ENCODE measurements around the gene NMNAT2.
"Not testable (repeated sequence)": the region's sequence is repeated elsewhere in the genome, so short reads cannot be mapped to it uniquely, and the experiment has no call there.

The NMNAT2 gene

GRCh38 chr1:183251959-183252450, 166.2 kb downstream of the NMNAT2 start:
- no peak for DNase-seq

- no peak for DNase-seq
These were observed 166.8 kb downstream of the NMNAT2 start for GRCh38 chr1:183251101-183251958.

GRCh38 chr1:183249941-183250452, 168.2 kb downstream of the NMNAT2 start:
- DNase-seq: no peak

- DNase-seq: no peak
These were observed 169.0 kb downstream of the NMNAT2 start for GRCh38 chr1:183248989-183249691.

GRCh38 chr1:183247931-183248330, 170.2 kb downstream of the NMNAT2 start:
- no peak for DNase-seq

GRCh38 chr1:183247484-183247883, 170.7 kb downstream of the NMNAT2 start:
- DNase-seq: no peak

GRCh38 chr1:183247066-183247465, 171.1 kb downstream of the NMNAT2 start:
- no peak for DNase-seq

- DNase-seq: no peak
These were observed 171.7 kb downstream of the NMNAT2 start for GRCh38 chr1:183246436-183246835.

GRCh38 chr1:183245357-183245756, 172.8 kb downstream of the NMNAT2 start:
- DNase-seq: no peak

GRCh38 chr1:183244466-183244865, 173.7 kb downstream of the NMNAT2 start:
- no peak for DNase-seq

GRCh38 chr1:183243161-183244050, 174.8 kb downstream of the NMNAT2 start:
- DNase-seq: no peak

- no peak for DNase-seq
These were observed 175.6 kb downstream of the NMNAT2 start for GRCh38 chr1:183242556-183242955.

- no peak for DNase-seq
These were observed 176.7 kb downstream of the NMNAT2 start for GRCh38 chr1:183241471-183241870.

GRCh38 chr1:183240853-183241252, 177.3 kb downstream of the NMNAT2 start:
- not testable (repeated sequence) for DNase-seq

GRCh38 chr1:183240526-183240825, 177.7 kb downstream of the NMNAT2 start:
- no peak for DNase-seq

- no peak for DNase-seq
These were observed 178.2 kb downstream of the NMNAT2 start for GRCh38 chr1:183239793-183240525.

- DNase-seq: no peak
These were observed 178.9 kb downstream of the NMNAT2 start for GRCh38 chr1:183239220-183239742.

GRCh38 chr1:183238071-183238470, 180.1 kb downstream of the NMNAT2 start:
- DNase-seq: no peak

GRCh38 chr1:183237046-183237445, 181.1 kb downstream of the NMNAT2 start:
- no peak for DNase-seq

GRCh38 chr1:183236158-183236725, 181.9 kb downstream of the NMNAT2 start:
- DNase-seq: no peak

- DNase-seq: peak; percentile 77 to 93
These were observed 182.7 kb downstream of the NMNAT2 start for GRCh38 chr1:183235503-183235902.
